ENCODE measurements around the gene TMC6.
"Not testable (repeated sequence)": the region's sequence is repeated elsewhere in the genome, so short reads cannot be mapped to it uniquely, and the experiment has no call there.

TMC6 gene

GRCh38 chr17:78072961-78073360 is 55.6 kb downstream of the TMC6 start:
- no peaks in the 10 kb centered on the region for H3K27me3 ChIP-seq (ENCODE audit: control insufficient read depth in 1 of 2, insufficient read depth in 2 of 2, low read length in 2 of 2)
- H3K4me3 ChIP-seq (ENCODE audit: low read depth in 1 of 2, low read length in 2 of 2), result no peak overlapping the region
- no peak overlapping the region for H3K9ac ChIP-seq (ENCODE audit: low read depth in 1 of 2, low read length in 2 of 2)
- no peaks in the 10 kb centered on the region for H3K4me1 ChIP-seq (ENCODE audit: control insufficient read depth in 1 of 2, insufficient read depth in 2 of 2, low read length in 2 of 2)
- no peaks in the 10 kb centered on the region for H3K9me3 ChIP-seq (ENCODE audit: control insufficient read depth in 1 of 2, low read length in 2 of 2)
- H3K27ac ChIP-seq (ENCODE audit: low read depth, low read length), result no peak overlapping the region
- peaks cover 29 to 69% of the 10 kb centered on the region in 2 donors for H3K36me3 ChIP-seq (ENCODE audit: control insufficient read depth in 1 of 2, insufficient read depth in 2 of 2, low read length in 2 of 2)

DNA sequence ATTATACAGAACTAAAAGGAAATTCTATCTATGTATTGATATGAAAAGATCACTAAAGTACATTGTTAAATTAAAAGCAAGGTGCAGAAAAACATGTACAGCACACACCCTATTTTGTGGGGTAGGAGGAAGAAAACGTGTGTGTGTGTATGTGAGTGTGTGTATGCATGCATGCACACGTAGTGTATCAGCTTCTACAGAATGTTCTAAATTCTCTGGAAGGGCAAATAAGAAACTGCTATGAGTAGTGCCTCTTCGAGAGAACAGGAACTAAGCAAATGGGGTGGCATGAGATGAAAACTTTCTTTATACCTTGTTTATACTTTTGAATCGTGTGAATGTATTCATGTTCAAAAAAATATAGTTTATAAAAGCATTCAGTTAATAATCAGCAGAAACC is 58.9 kb downstream of the TMC6 start:
- Histone ChIP-seq H3K36me3 (ENCODE audit: control insufficient read depth in 1 of 2, insufficient read depth in 2 of 2, low read length in 2 of 2) (peaks cover 32 to 54% of the 10 kb centered on the region in 2 donors), H3K9ac (ENCODE audit: low read depth in 1 of 2, low read length in 2 of 2) (no peak overlapping the region), H3K27ac (ENCODE audit: low read depth, low read length) (no peak overlapping the region), H3K27me3 (ENCODE audit: control insufficient read depth in 1 of 2, insufficient read depth in 2 of 2, low read length in 2 of 2) (no peaks in the 10 kb centered on the region), H3K4me1 (ENCODE audit: control insufficient read depth in 1 of 2, insufficient read depth in 2 of 2, low read length in 2 of 2) (no peaks in the 10 kb centered on the region), H3K4me3 (ENCODE audit: low read depth in 1 of 2, low read length in 2 of 2) (no peak overlapping the region), H3K9me3 (ENCODE audit: control insufficient read depth in 1 of 2, low read length in 2 of 2) (no peaks in the 10 kb centered on the region)

GRCh38 chr17:78066976-78067375 is 61.6 kb downstream of the TMC6 start:
- H3K9me3 ChIP-seq (ENCODE audit: control insufficient read depth in 1 of 2, low read length in 2 of 2); H3K9ac ChIP-seq (ENCODE audit: low read depth in 1 of 2, low read length in 2 of 2); H3K27me3 ChIP-seq (ENCODE audit: control insufficient read depth in 1 of 2, insufficient read depth in 2 of 2, low read length in 2 of 2); H3K27ac ChIP-seq (ENCODE audit: low read depth, low read length); H3K4me3 ChIP-seq (ENCODE audit: low read depth in 1 of 2, low read length in 2 of 2); H3K4me1 ChIP-seq (ENCODE audit: control insufficient read depth in 1 of 2, insufficient read depth in 2 of 2, low read length in 2 of 2): not testable (repeated sequence)
- peaks cover 14 to 29% of the 10 kb centered on the region in 2 donors for H3K36me3 ChIP-seq (ENCODE audit: control insufficient read depth in 1 of 2, insufficient read depth in 2 of 2, low read length in 2 of 2)

GRCh38 chr17:78064708-78065107 is 63.8 kb downstream of the TMC6 start:
- Histone ChIP-seq H3K9ac (ENCODE audit: low read depth in 1 of 2, low read length in 2 of 2) (no peak overlapping the region), H3K27me3 (ENCODE audit: control insufficient read depth in 1 of 2, insufficient read depth in 2 of 2, low read length in 2 of 2) (no peaks in the 10 kb centered on the region), H3K4me1 (ENCODE audit: control insufficient read depth in 1 of 2, insufficient read depth in 2 of 2, low read length in 2 of 2) (no peaks in the 10 kb centered on the region), H3K36me3 (ENCODE audit: control insufficient read depth in 1 of 2, insufficient read depth in 2 of 2, low read length in 2 of 2) (peaks cover 10 to 19% of the 10 kb centered on the region in 2 donors), H3K27ac (ENCODE audit: low read depth, low read length) (no peak overlapping the region), H3K4me3 (ENCODE audit: low read depth in 1 of 2, low read length in 2 of 2) (no peak overlapping the region), H3K9me3 (ENCODE audit: control insufficient read depth in 1 of 2, low read length in 2 of 2) (no peaks in the 10 kb centered on the region)

DNA sequence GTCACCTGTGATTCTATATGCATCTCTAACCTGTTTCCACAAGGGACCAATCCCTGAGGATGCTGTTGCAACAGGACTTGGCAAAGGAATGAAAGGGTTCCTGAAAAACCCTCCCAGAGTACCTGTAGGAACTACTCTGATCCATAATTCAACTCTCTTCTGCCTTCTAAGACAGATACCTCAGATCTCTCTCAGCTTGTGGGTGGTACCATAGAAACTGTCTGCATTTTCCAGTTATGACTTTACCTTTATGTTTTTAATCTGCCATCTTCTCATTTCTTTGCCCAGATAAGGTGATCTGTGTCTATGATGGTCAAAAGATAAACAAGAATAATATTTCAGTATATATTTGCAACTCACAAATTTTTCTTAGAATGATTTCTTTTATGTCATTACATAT is 65.1 kb downstream of the TMC6 start:
- H3K9ac ChIP-seq (ENCODE audit: low read depth in 1 of 2, low read length in 2 of 2), result no peak overlapping the region
- H3K36me3 ChIP-seq (ENCODE audit: control insufficient read depth in 1 of 2, insufficient read depth in 2 of 2, low read length in 2 of 2), result peaks cover 10 to 17% of the 10 kb centered on the region in 2 donors
- no peak overlapping the region for H3K27ac ChIP-seq (ENCODE audit: low read depth, low read length)
- H3K4me3 ChIP-seq (ENCODE audit: low read depth in 1 of 2, low read length in 2 of 2), result no peak overlapping the region
- H3K9me3 ChIP-seq (ENCODE audit: control insufficient read depth in 1 of 2, low read length in 2 of 2), result no peaks in the 10 kb centered on the region
- no peaks in the 10 kb centered on the region for H3K27me3 ChIP-seq (ENCODE audit: control insufficient read depth in 1 of 2, insufficient read depth in 2 of 2, low read length in 2 of 2)
- H3K4me1 ChIP-seq (ENCODE audit: control insufficient read depth in 1 of 2, insufficient read depth in 2 of 2, low read length in 2 of 2), result no peaks in the 10 kb centered on the region

GRCh38 chr17:78062596-78062995 is 66.0 kb downstream of the TMC6 start:
- H3K9ac ChIP-seq (ENCODE audit: low read depth in 1 of 2, low read length in 2 of 2), result no peak overlapping the region
- no peaks in the 10 kb centered on the region for H3K9me3 ChIP-seq (ENCODE audit: control insufficient read depth in 1 of 2, low read length in 2 of 2)
- H3K4me1 ChIP-seq (ENCODE audit: control insufficient read depth in 1 of 2, insufficient read depth in 2 of 2, low read length in 2 of 2), result peaks cover 6 to 9% of the 10 kb centered on the region in 2 donors
- H3K27me3 ChIP-seq (ENCODE audit: control insufficient read depth in 1 of 2, insufficient read depth in 2 of 2, low read length in 2 of 2), result no peaks in the 10 kb centered on the region
- H3K4me3 ChIP-seq (ENCODE audit: low read depth in 1 of 2, low read length in 2 of 2), result no peak overlapping the region
- peaks cover 5 to 12% of the 10 kb centered on the region in 2 donors for H3K36me3 ChIP-seq (ENCODE audit: control insufficient read depth in 1 of 2, insufficient read depth in 2 of 2, low read length in 2 of 2)
- no peak overlapping the region for H3K27ac ChIP-seq (ENCODE audit: low read depth, low read length)
